ENCODE data around the gene IQCE. TPM values are rescaled to one million over a fixed set of nuclear protein-coding genes. Genes with fewer than 3 reads are reported as not detected.
"Not testable (repeated sequence)": the region's sequence is repeated elsewhere in the genome, so short reads cannot be mapped to it uniquely, and the experiment has no call there.

IQCE gene
- polyA plus RNA-seq, 1 donor = 5.9 TPM

DNA sequence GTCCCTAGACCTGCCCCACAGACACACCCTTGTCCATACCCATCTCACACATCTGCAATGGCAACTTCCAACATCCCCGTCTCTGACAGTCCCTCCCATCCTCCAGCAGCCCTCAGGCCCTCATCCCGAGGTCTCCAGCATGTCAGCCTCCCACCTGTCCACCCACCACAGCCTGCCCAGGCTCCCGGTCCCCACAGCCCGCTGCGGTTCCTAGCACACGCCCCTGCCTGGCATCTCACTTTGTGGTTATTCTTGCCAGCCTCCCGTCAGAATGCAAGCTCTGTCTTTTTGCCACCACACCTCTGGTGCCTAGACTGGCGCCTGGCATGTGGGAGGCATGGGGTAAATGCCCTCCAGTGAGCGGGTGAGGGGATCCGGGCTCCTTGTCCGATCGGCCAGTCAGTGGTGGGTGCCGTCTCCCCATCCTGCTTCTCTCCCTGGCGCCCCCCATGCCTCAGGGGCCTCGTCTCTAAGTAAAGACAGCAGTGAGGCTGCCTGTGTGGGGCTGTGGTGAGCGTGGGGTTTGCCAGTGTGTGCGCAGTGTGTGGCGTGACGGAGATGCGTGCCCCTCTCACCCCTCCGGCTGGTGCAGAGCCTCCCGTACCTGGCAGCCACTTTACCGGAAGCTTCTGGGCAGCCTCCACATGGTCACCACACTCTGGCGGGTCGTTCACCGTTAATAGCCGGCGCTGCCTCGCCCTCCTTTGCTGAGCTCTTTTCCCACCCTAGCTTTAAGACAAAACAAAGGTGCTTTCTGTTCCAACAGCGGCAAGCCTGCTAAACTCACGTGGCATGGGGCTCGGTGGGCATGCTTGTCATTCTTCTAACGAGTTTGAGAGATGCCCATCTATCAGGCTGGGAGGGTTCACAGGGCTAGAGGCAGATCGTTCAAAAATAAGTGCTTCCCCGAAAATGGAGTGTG is 44.5 kb downstream of the IQCE start:
- DNase-seq = no peak

DNA sequence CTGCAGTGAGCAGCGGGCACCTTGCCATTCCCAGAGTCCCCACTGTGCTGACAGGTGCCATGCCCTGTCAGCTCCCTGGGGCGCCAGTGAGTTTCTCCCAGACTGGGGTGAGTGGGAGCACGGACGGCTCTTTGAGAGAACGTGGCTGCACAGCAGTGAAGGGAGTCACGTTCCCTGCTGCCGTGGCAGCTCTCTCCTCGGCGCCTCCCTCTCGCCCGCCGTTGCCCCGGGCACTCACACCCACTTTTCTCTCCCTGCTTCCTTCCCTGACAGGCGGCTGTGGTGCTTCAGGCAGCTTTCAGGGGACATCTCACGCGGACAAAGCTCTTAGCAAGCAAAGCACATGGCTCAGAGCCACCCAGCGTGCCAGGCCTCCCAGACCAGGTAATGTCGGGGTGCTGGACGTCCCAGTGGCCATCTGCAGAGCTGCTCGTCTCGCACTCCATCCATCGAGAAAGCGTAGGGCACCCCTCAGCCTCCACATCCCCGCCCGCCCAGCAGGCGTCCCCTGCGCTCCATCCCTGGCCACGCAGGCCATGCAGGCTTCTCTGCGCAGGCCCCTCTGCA is 45.9 kb downstream of the IQCE start:
- no peak for DNase-seq

GRCh38 chr7:2605608-2606538 is 47.1 kb downstream of the IQCE start:
- DNase-seq = no peak

- DNase-seq = no peak
Measured at GRCh38 chr7:2606539-2606936, 47.8 kb downstream of the IQCE start.

GRCh38 chr7:2607122-2607922 is 48.5 kb downstream of the IQCE start:
- no peak for DNase-seq

DNA sequence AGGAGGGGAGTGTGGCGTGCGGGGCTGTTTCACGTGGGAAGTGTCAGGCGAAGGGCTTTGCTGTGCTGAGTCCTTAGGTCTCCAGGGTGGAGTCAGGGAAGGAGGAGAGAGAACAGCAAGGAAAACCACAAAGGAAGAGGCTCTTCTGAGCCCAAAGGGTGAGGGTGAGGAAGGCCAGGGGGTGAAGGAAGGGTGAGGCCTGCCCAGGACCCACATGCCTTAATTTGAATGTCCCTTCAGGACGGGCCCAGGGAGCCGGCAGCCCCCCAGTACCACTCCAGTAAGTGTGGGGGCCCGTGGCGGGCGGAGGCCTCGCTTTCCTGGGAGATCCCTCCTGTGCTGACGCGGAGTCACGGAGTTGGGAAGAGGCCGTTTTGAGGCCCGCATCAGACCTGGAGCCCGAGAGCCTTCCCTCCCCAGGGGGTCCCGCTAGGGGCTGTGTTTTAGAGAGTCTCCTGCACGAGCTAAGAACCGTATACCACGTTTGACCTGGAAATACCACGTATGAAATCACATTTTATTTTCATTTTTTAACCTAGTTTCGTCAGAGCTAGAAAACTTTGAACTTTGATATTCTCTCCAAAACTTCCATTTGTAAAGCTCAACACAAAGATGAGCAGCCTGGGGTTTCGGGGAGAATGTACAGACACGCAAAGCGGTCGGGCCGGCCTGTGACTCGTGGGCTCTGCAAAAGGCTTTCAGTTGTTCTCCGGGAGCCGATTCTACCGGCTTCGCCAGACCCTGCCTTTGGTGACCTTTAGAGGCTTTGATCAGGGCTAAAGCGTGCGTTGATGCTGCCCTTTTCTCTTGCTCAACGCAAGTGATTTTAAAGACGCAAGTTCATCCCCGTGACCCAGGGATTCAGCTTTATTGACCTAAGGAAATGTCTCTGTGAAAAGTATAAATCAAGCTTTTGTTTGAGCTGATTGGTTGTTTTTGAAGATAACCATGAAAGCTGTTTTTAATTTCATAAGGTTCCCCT is 49.4 kb downstream of the IQCE start:
- no peak for DNase-seq

DNA sequence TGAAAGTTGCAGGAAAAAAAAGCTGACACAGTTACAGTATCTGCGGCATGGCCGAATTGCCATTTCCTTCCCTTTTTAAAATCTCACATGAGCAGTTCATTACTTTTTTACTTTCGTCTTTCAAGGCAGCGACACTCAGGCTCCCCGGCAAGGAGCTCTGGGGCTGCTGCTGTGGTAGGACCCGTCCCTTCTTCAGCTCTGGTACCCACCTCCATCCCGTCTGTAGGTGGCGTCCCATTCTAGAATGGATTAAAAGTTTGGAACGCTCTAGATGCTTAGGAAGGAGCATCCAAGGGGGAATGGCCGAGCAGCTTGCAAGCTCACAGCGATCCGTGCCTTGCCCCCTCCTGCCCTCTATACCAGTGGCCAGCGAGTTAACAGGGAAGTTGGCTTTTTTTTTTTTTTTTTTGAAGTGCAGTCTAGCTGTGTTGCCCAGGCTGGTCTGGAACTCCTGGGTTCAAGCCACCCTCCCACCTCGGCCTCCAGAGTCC is 50.2 kb downstream of the IQCE start:
- no peak for DNase-seq

GRCh38 chr7:2609646-2610045 is 50.9 kb downstream of the IQCE start:
- not testable (repeated sequence) for DNase-seq

- no peak for DNase-seq
Measured at GRCh38 chr7:2610466-2610865, 51.7 kb downstream of the IQCE start.

GRCh38 chr7:2610898-2611297 is 52.1 kb downstream of the IQCE start:
- DNase-seq = no peak

GRCh38 chr7:2611401-2611800 is 52.6 kb downstream of the IQCE start:
- no peak for DNase-seq

GRCh38 chr7:2611922-2612321 is 53.1 kb downstream of the IQCE start:
- no peak for DNase-seq

DNA sequence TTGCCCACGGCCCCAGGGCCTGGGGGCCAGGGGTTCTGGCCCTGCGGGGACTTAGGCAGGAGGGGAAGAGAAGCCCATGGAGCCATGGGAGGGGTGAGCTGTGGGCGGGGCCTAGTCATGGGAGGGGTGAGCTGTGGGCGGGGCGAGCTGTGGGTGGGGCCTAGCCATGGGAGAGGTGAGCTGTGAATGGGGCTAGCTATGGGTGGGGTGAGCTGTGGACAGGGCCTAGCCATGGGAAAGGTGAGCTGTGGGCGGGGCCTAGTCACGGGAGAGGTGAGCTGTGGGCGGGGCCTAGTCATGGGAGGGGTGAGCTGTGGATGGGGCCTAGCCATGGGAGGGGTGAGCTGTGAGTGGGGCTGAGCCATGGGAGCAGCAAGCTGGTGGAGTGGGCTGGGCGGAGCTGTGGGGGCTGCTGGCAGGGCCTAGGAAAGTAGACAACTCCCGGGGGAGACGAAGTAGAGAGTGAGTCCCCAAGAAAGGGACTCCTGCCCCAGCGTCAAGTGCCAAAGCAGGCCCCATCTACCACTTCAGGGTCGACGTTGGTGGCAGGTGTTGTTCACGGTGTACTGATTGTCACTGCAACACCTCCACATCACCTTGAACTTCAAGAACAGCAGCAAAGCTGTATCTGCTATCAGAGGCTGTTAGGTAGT is 53.8 kb downstream of the IQCE start:
- no peak for DNase-seq

DNA sequence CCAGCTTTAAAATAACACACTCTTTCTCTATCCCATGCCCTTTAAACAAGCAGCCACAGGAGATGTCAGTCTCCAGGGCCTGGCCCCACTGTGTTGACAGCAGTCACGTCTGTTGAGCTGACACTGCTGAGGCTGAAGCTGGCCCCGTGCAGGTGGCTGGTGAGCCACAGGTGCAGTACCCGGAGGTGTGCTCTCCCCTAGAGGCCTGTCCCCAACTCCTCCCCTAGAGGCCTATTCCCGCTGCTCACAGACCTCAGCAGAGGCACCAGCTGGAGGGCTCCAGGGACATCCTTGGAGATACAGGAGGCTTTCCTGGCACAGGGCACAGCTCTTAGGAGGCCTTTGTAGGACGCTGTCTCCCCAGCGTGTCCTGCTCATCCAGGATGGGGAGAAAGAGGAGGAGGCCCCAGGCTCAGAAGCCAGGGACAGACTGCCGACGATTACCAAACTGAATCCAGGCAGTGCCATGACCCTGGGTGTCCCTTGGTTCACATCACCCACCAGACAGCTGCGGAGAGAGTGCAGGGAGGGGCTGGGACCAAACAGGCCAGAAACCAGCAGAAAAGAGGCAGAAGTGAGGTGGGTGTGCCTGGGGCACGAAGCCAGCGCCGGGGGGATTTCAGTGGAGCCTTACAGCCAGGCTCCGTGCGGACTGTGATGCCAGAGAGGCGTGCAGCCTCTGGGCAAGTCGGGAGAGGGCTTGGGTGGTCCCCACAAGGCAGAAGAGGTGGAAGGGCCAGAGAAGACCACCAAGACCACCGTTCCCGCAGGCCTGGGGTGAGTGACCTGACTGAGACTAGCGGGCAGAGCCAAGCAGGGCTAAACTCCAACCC is 54.5 kb downstream of the IQCE start:
- no peak for DNase-seq

DNA sequence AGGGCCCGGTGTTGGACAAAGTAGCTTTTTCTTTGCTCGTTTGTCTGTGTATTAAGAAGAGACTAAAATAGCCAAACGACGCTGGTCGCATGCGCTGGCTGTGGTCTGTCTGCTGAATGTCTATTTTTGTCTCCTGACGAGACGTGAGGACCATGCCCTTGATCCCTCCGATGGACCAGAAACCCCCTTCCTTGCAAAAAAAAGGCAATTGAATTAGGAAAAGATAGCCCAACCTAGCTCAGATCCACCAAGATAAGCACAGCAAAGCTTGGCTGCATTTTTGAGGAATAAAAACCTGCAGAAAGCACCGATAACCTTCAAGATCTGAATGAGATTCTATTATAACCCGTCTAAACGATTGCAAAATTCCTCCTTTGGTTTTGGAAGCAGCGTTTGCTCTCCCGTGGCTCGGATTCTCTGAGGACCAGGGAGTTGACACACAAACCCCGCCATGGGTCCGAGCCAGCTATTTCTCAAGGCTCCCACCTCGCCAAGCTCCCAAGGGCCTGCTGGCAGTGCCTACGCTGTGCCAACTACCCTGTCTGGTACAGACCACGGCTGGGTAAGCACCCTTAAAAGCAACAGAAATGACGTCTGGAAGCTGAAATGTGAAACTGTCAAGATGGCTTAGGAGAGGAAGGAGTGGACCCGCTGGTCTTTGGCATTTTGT is 55.3 kb downstream of the IQCE start:
- DNase-seq = no peak

GRCh38 chr7:2614631-2615330 is 56.0 kb downstream of the IQCE start:
- DNase-seq = no peak

GRCh38 chr7:2616387-2617324 is 57.9 kb downstream of the IQCE start:
- DNase-seq = no peak

Measured in hindlimb muscle (tissue), 1 donor.